HG03025 (cell line): ENCODE results near the gene TEX22.
A peak's percentile ranks its signal among the peaks of the same experiment; 100 is the strongest.
"Not testable (repeated sequence)": the region's sequence is repeated elsewhere in the genome, so short reads cannot be mapped to it uniquely, and the experiment has no call there.

ENCODE experiments used
- ATAC-seq: cut with Tn5 transposase; IDR thresholded peaks from one replicate; pipeline ENCODE4 v1.9.1; 2021; ENCODE audit warnings: mild to moderate bottlenecking, moderate library complexity; ENCODE audit not compliant: unreplicated experiment, low FRiP score

Gene TEX22, protein sequence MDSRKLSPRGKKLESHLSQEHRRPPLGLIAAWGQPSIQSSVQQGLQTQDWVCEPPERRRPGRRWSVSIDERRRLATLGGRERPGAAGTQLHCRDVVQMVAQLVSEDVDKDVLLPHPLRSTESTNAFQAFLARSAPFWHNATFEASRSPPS

GRCh38 chr14:105398044-105398725, at the start of gene TEX22:
Gene TEX22 (plus strand): TSS chr14:105398538. CDS start chr14:105399341, 803 bp downstream.
- peak; percentile 64 for ATAC-seq

GRCh38 chr14:105348945-105349699, 49.2 kb upstream of the TEX22 start:
- no peak for ATAC-seq

GRCh38 chr14:105349992-105350391, 48.3 kb upstream of the TEX22 start:
- no peak for ATAC-seq

DNA sequence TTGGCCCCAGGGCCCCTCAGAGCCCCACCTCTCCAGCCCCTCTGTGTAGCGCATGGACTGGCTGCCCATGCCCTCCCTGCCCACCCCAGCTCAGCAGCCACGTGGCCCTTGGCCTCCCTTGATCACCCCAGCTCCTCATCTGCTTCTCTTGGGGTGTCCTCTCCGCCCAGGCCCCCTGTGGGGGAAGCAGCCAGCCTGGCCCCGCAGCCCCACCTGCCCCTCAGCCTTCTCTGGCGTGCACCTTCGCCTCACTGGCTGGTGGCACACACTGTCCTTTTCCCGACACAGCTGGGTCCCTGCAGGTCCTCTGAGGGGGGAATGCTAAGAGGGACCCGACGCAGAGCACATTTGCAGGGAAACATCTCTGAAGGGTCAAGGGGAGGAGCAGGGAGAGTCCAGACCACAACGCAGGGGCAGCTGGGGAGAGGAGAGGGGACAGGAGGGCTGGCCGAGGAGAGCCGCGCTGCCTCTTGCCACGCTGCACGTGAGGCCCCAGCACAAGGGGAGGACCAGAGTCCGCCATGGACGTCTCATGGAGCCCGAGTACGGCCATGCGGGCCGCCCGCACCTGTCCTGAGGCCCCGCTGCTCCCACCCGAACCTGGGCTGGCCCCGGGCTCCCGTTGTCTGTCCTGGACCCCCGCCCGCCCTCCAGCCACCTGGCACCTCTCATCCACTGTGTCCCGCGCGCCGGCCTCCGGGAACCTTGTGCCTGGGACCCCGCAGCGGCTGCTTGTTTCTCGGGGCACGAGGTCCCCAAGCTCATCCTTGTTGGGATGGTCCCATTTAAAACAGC, 47.7 kb upstream of the TEX22 start:
- no peak for ATAC-seq

- no peak for ATAC-seq
Measured at GRCh38 chr14:105351410-105351809, 46.9 kb upstream of the TEX22 start.

DNA sequence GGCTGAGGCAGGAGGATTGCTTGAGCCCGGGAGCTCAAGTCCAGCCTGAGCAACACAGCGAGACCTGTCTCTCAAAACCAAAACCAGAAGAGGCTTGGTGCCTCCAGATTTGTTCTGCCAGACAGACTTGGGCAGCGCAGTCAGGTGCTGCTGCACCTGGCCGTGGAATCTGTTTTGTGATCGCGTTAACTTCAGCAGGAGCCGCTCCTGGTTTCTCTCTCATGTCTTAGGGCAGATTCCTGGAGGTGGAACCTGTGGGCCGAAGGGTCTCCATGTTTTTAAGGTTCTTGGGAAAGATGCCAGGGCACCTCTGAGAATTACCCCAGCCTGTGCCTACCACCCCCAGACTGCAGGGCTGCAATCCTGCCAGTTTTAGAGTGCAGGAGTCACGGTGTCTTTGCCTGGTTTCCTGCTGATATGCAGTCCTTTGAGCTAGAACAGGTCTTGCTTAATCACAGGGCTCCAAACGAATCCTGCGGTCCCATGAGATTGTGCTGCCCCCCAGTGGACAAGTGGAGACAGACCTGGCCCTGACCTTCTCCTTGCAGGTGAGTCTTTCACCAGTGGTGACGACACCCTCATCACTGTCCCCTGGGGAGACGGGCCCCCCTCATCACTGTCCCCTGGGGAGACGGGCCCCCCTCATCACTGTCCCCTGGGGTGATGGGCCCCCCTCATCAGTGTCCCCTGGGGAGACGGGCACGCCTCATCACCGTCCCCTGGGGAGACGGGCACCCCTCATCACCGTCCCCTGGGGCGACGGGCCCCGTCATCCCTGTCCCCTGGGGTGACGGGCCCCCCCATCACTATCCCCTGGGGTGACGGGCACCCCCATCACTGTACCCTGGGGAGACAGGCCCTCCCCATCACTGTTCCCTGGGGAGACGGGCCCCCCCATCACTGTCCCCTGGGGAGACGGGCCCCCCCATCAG, 46.2 kb upstream of the TEX22 start:
- no peak for ATAC-seq

DNA sequence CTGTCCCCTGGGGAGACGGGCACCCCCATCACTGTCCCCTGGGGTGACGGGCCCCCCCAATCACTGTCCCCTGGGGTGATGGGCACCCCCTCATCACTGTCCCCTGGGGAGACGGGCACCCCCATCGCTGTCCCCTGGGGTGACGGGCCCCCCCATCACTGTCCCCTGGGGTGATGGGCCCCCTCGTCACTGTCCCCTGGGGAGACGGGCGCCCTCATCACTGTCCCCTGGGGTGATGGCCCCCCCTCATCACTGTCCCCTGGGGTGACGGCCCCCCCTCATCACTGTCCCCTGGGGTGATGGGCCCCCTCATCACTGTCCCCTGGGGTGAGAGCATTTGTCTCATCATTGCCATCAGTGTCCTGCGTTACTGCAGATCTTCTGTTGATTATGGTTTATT, 45.2 kb upstream of the TEX22 start:
- ATAC-seq: no peak

GRCh38 chr14:105354541-105354940, 43.8 kb upstream of the TEX22 start:
- no peak for ATAC-seq

DNA sequence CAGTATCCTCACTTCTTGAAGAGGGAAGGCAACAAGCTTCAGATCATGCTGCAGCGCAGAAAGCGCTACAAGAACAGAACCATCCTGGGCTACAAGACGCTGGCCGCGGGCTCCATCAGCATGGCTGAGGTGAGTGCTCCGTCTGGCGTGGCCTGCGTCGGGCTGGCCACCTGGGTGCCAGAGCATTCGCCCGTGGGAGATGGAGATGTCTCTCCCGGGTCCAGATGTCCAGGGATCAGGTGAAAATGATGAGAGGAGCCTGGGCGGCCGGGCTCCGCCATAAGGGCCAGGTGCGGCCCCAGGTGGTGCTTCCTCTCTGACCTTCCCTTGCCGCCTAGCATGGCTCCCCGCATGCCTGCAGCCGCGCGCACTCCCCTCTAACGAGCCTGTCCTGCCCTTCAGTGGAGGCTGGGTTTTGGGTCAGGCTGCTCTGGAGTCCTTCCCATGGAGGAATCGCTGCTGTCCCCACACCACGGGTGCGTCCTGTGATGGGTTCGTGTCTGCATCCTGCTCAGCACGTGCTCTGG, 43.2 kb upstream of the TEX22 start:
- no peak for ATAC-seq

DNA sequence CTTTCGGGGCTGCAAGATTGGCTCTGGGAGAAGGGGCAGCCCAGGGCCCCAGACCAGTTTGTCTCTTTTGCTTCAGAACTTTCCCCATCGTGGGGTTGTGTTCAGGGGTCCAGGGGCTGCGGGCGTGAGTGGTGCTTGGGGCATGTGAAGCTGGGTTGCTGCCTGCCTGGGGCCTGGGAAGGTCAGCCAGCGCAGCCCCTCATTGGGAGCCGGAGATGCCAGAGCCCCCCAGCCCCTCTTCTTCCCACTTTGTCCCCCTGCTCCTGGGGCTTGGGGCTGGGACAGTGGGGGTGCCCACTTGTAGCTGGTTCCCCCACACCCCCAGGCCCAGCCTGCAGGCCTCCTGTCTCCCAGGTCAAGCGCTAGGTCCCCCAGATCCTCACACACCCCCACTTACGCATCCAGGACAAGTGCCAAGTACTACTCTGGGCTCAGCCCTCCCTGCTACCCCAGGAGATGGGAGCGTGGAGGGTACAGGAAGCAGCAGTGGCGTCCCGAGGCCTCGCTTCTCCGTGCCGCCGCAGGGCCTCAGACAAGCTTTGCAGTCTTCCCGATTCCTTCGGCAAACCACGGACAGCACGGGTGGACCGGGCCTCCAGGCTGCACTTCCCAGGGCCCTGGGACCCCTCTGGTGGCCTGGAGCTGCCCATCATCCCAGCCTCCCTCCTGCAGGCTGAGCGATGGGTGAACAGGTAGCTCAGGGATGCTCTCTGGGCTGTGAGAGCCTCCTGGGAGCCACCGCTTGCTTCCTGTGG, 42.3 kb upstream of the TEX22 start:
- no peak for ATAC-seq

DNA sequence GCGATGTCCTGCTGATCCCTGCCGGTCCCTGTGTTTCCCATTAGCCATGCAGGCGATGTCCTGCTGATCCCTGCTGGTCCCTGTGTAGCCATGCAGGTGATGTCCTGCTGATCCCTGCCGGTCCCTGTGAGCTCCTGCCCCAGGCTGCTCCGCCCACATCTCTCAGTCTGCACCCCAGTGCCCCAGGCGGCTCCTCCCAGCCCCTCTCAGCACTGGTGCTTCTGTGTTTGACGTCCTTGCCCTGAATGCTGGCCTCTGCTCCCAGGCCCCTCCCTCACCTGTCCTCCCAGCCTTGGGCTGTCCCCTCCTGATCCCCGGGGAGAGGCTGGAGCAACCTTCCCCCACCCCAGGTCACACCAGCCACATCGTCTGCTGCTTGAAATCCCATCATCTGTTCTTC, 41.4 kb upstream of the TEX22 start:
- no peak for ATAC-seq

GRCh38 chr14:105357626-105358025, 40.7 kb upstream of the TEX22 start:
- ATAC-seq: no peak

GRCh38 chr14:105358140-105358846, 40.0 kb upstream of the TEX22 start:
- ATAC-seq: no peak

- no peak for ATAC-seq
Measured at GRCh38 chr14:105358943-105359342, 39.4 kb upstream of the TEX22 start.

- not testable (repeated sequence) for ATAC-seq
Measured at GRCh38 chr14:105361412-105361811, 36.9 kb upstream of the TEX22 start.

DNA sequence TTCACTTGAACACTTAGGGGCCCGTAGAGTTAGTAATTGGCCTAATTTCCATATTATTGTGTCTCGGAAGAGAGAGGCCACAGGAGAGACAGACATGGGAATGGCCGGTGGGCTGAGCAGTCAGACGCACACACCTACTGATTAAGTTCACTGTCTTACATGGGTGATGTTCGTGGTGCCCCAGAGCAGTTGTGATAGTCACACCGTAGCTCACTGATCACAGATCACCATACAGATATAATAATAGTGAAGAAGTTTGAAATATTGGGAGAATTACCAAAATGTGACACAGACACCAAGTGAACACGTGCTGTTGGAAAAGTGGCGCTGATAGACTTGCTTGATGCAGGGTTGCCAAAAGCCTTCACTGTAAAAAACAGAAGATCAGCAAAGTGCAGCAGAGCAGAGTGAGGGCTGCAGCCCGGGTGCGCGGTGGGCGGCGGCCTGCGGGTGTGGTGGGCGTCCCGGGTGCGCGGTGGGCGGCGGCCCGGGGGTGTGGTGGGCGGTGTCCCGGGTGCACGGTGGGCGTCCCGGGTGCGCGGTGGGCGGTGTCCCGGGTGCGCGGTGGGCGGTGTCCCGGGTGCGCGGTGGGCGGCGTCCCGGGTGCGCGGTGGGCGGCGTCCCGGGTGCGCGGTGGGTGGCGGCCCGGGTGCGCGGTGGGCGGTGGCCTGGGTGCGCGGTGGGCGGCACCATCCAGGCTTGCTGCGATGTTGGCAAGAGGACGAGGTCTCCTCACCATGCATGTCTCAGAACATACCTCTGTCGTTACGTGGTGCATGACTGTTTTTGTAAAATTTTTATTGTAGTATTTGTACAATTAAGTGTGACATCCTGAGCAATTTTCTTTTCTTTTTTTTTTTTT, 34.3 kb upstream of the TEX22 start:
- no peak for ATAC-seq

GRCh38 chr14:105365101-105365500, 33.2 kb upstream of the TEX22 start:
- no peak for ATAC-seq
